ENCODE measurements around the gene PGLYRP2.

Gene PGLYRP2

GRCh38 chr19:15479391-15480345 is at the start of gene PGLYRP2:
Gene PGLYRP2, minus strand, starts transcription at chr19:15479501. Its CDS starts 130 bp downstream, at chr19:15479371.
- Histone ChIP-seq H3K9ac (no peak within 1 kb of the TSS), H3K4me2 (ENCODE audit: low read length) (no peak within 1 kb of the TSS), H3K27ac (no peak within 1 kb of the TSS)

GRCh38 chr19:15527705-15528104 is 48.4 kb upstream of the PGLYRP2 start:
- Histone ChIP-seq H3K36me3 (ENCODE audit: control insufficient read depth, insufficient read depth, low read length) (no peaks in the 10 kb centered on the region), H3K79me2 (no peaks in the 10 kb centered on the region), H3K9ac (no peak overlapping the region), H3K27me3 (ENCODE audit: control insufficient read depth, insufficient read depth, low read length) (no peaks in the 10 kb centered on the region), H3K9me3 (ENCODE audit: control insufficient read depth, low read length) (no peaks in the 10 kb centered on the region), H3K4me3 (ENCODE audit: low read depth, low read length) (no peak overlapping the region), H3K27ac (no peak overlapping the region), H3K4me2 (ENCODE audit: low read length) (no peak overlapping the region), H2AFZ (no peak overlapping the region), H3K4me1 (no peaks in the 10 kb centered on the region)
- no peak for TF ChIP-seq CTCF (IDR thresholded peaks at IDR 0.05)

More at GRCh38 chr19:15479391-15480345, at the start of gene PGLYRP2:
- peak; percentile 44 for TF ChIP-seq CTCF (IDR thresholded peaks at IDR 0.05)
- peak within 1 kb of the TSS; percentile 80 for H2AFZ ChIP-seq
- peaks cover 6% of the 10 kb centered on the region for H3K4me1 ChIP-seq
- no peaks in the 10 kb centered on the region for H3K79me2 ChIP-seq
- no peaks in the 10 kb centered on the region for H3K27me3 ChIP-seq (ENCODE audit: control insufficient read depth, insufficient read depth, low read length)
- no peak within 1 kb of the TSS for H3K4me3 ChIP-seq (ENCODE audit: low read depth, low read length)
- H3K9me3 ChIP-seq (ENCODE audit: control insufficient read depth, low read length), result no peaks in the 10 kb centered on the region
- no peaks in the 10 kb centered on the region for H3K36me3 ChIP-seq (ENCODE audit: control insufficient read depth, insufficient read depth, low read length)

GRCh38 chr19:15526408-15526807 is 47.1 kb upstream of the PGLYRP2 start:
- Histone ChIP-seq H3K27me3 (ENCODE audit: control insufficient read depth, insufficient read depth, low read length) (no peaks in the 10 kb centered on the region), H3K79me2 (no peaks in the 10 kb centered on the region)
- no peak for TF ChIP-seq CTCF (IDR thresholded peaks at IDR 0.05)

GRCh38 chr19:15525291-15525690 is 46.0 kb upstream of the PGLYRP2 start:
- Histone ChIP-seq H3K4me2 (ENCODE audit: low read length) (no peak overlapping the region), H3K4me1 (no peaks in the 10 kb centered on the region), H3K27ac (no peak overlapping the region), H3K27me3 (ENCODE audit: control insufficient read depth, insufficient read depth, low read length) (no peaks in the 10 kb centered on the region), H3K9me3 (ENCODE audit: control insufficient read depth, low read length) (no peaks in the 10 kb centered on the region), H3K36me3 (ENCODE audit: control insufficient read depth, insufficient read depth, low read length) (no peaks in the 10 kb centered on the region), H3K79me2 (no peaks in the 10 kb centered on the region), H3K4me3 (ENCODE audit: low read depth, low read length) (no peak overlapping the region), H3K9ac (no peak overlapping the region), H2AFZ (no peak overlapping the region)
- no peak for TF ChIP-seq CTCF (IDR thresholded peaks at IDR 0.05)

More at GRCh38 chr19:15526408-15526807, 47.1 kb upstream of the PGLYRP2 start:
- Histone ChIP-seq H3K9ac (no peak overlapping the region), H3K36me3 (ENCODE audit: control insufficient read depth, insufficient read depth, low read length) (no peaks in the 10 kb centered on the region), H3K4me3 (ENCODE audit: low read depth, low read length) (no peak overlapping the region), H3K27ac (no peak overlapping the region), H3K4me1 (no peaks in the 10 kb centered on the region), H3K9me3 (ENCODE audit: control insufficient read depth, low read length) (no peaks in the 10 kb centered on the region), H3K4me2 (ENCODE audit: low read length) (no peak overlapping the region), H2AFZ (no peak overlapping the region)
